Right forelimb (tissue), 1 donor: ENCODE measurements around the gene ZBTB3.
"Not testable (repeated sequence)": the region's sequence is repeated elsewhere in the genome, so short reads cannot be mapped to it uniquely, and the experiment has no call there.

Experiments
- DNase-seq: peaks from one replicate; pipeline ENCODE4 v3.0.0-alpha.2; 2018

The ZBTB3 gene

GRCh38 chr11:62753736-62754603, at the start of gene ZBTB3:
TSS of gene ZBTB3 (minus strand) at chr11:62754160. CDS start at chr11:62753664, 496 bp downstream.
- peak; percentile 97 for DNase-seq

GRCh38 chr11:62801071-62801470, 47.1 kb upstream of the ZBTB3 start:
- no peak for DNase-seq

GRCh38 chr11:62799486-62799885, 45.5 kb upstream of the ZBTB3 start:
- no peak for DNase-seq

- no peak for DNase-seq
These were observed 42.3 kb upstream of the ZBTB3 start for GRCh38 chr11:62796281-62796680.

- DNase-seq: no peak
These were observed 40.3 kb upstream of the ZBTB3 start for GRCh38 chr11:62794201-62794775.

GRCh38 chr11:62792202-62792575, 38.2 kb upstream of the ZBTB3 start:
- no peak for DNase-seq

GRCh38 chr11:62791501-62792201, 37.7 kb upstream of the ZBTB3 start, which contains the start of gene TMEM223:
TSS of gene TMEM223 (minus strand) at chr11:62792006. CDS start at chr11:62791994, 12 bp downstream.
- peak; percentile 93 for DNase-seq

GRCh38 chr11:62789576-62789975, 35.6 kb upstream of the ZBTB3 start:
- DNase-seq: no peak

GRCh38 chr11:62788991-62789390, 35.0 kb upstream of the ZBTB3 start:
- DNase-seq: no peak

GRCh38 chr11:62787005-62787759, 33.2 kb upstream of the ZBTB3 start, which contains the start of gene TMEM179B:
TSS of gene TMEM179B (plus strand) at chr11:62787402. CDS start at chr11:62787432, 30 bp downstream.
- peak; percentile 97 for DNase-seq

- DNase-seq: peak; percentile 93
These were observed 32.5 kb upstream of the ZBTB3 start for GRCh38 chr11:62786318-62787004.

- no peak for DNase-seq
These were observed 28.8 kb upstream of the ZBTB3 start for GRCh38 chr11:62782753-62783152.

- no peak for DNase-seq
These were observed 24.5 kb upstream of the ZBTB3 start for GRCh38 chr11:62778441-62778840.

GRCh38 chr11:62777389-62777788, 23.4 kb upstream of the ZBTB3 start:
- DNase-seq: no peak

GRCh38 chr11:62775646-62776045, 21.7 kb upstream of the ZBTB3 start:
- no peak for DNase-seq

GRCh38 chr11:62774407-62774806, 20.4 kb upstream of the ZBTB3 start:
- DNase-seq: no peak

GRCh38 chr11:62771144-62772021, 17.4 kb upstream of the ZBTB3 start, which contains the start of gene TAF6L:
TSS of gene TAF6L (plus strand) at chr11:62771396. CDS start at chr11:62775784, 4,388 bp downstream.
- peak; percentile 99 for DNase-seq

GRCh38 chr11:62770778-62771143, 16.8 kb upstream of the ZBTB3 start:
- DNase-seq: peak; percentile 71

- DNase-seq: not testable (repeated sequence)
These were observed 6.9 kb upstream of the ZBTB3 start for GRCh38 chr11:62760867-62761227.

- no peak for DNase-seq
These were observed 4.2 kb upstream of the ZBTB3 start for GRCh38 chr11:62757846-62758788.
